H9 (cell line): ENCODE measurements around the gene R3HDM2. TPM values are rescaled to one million over a fixed set of nuclear protein-coding genes. Genes with fewer than 3 reads are reported as not detected.
A peak's percentile ranks its signal among the peaks of the same experiment; 100 is the strongest.

Experiments
- DNase-seq: peaks from one replicate; pipeline ENCODE4 v3.0.0-alpha.2; 2017
- H2AFZ ChIP-seq: one replicate; pipeline ENCODE4 v1.6.1; 2013; ENCODE audit warnings: mild to moderate bottlenecking, low read length, control low read depth, moderate library complexity
- H2AK5ac ChIP-seq: 2 replicates; pipeline ENCODE4 v1.6.1; 2013; ENCODE audit warnings: low read length, control low read depth, mixed read lengths; ENCODE audit not compliant: insufficient read length
- H2BK120ac ChIP-seq: one replicate; pipeline ENCODE4 v1.6.1; 2013; ENCODE audit warnings: low read depth, mild to moderate bottlenecking, low read length, control low read depth, inconsistent platforms; ENCODE audit not compliant: poor library complexity, severe bottlenecking
- H2BK12ac ChIP-seq: 2 replicates; pipeline ENCODE4 v1.6.1; 2013; ENCODE audit warnings: low read length, control low read depth, mixed read lengths, low read depth; ENCODE audit not compliant: insufficient read length
- H2BK15ac ChIP-seq: 2 replicates; pipeline ENCODE4 v1.6.1; 2013; ENCODE audit warnings: low read depth, low read length, control low read depth
- H2BK20ac ChIP-seq: one replicate; pipeline ENCODE4 v1.6.1; 2013; ENCODE audit warnings: low read depth, mild to moderate bottlenecking, low read length, control low read depth, inconsistent platforms; ENCODE audit not compliant: poor library complexity, severe bottlenecking
- H2BK5ac ChIP-seq: 2 replicates; pipeline ENCODE4 v1.6.1; 2013; ENCODE audit warnings: low read length, control low read depth, mixed read lengths; ENCODE audit not compliant: insufficient read length
- H3K14ac ChIP-seq: 2 replicates; pipeline ENCODE4 v1.6.1; 2013; ENCODE audit warnings: low read length, control low read depth; ENCODE audit not compliant: insufficient read depth
- H3K18ac ChIP-seq: 2 replicates; pipeline ENCODE4 v1.6.1; 2013; ENCODE audit warnings: low read depth, mild to moderate bottlenecking, mixed read lengths, low read length, control low read depth; ENCODE audit not compliant: insufficient read length
- H3K23ac ChIP-seq: 2 replicates; pipeline ENCODE4 v1.6.1; 2013; ENCODE audit warnings: low read length, control low read depth, mixed read lengths, low read depth; ENCODE audit not compliant: insufficient read length
- H3K23me2 ChIP-seq: 2 replicates; pipeline ENCODE4 v1.6.1; 2013; ENCODE audit warnings: low read depth, mild to moderate bottlenecking, mixed read lengths, low read length, control low read depth; ENCODE audit not compliant: insufficient read length, poor library complexity, severe bottlenecking
- H3K27ac ChIP-seq: 2 replicates; pipeline ENCODE4 v1.5.1; 2013; ENCODE audit warnings: low read length, control low read depth, mixed read lengths, low read depth; ENCODE audit not compliant: insufficient read length
- H3K27me3 ChIP-seq: 2 replicates; pipeline ENCODE4 v1.6.1; 2013; ENCODE audit warnings: low read length, control low read depth, inconsistent platforms; ENCODE audit not compliant: insufficient read depth
- H3K4ac ChIP-seq: 2 replicates; pipeline ENCODE4 v1.6.1; 2013; ENCODE audit warnings: low read depth, mild to moderate bottlenecking, control low read depth, inconsistent platforms, low read length, moderate library complexity
- H3K4me1 ChIP-seq: 2 replicates; pipeline ENCODE4 v1.6.1; 2013; ENCODE audit warnings: low read length, control low read depth, inconsistent platforms; ENCODE audit not compliant: insufficient read depth
- H3K4me2 ChIP-seq: 2 replicates; pipeline ENCODE4 v1.6.1; 2013; ENCODE audit warnings: low read length, control low read depth, mixed read lengths; ENCODE audit not compliant: insufficient read length, insufficient read depth
- H3K56ac ChIP-seq: 2 replicates; pipeline ENCODE4 v1.6.1; 2013; ENCODE audit warnings: low read depth, mild to moderate bottlenecking, mixed read lengths, low read length, control low read depth; ENCODE audit not compliant: insufficient read length
- H3K79me1 ChIP-seq: 2 replicates; pipeline ENCODE4 v1.6.1; 2013; ENCODE audit warnings: low read depth, mild to moderate bottlenecking, moderate library complexity, low read length, control low read depth, inconsistent platforms; ENCODE audit not compliant: insufficient read depth, poor library complexity, severe bottlenecking
- H3K79me2 ChIP-seq: 2 replicates; pipeline ENCODE4 v1.6.1; 2013; ENCODE audit warnings: low read length, control low read depth, inconsistent platforms; ENCODE audit not compliant: insufficient read depth
- H3K9ac ChIP-seq: 2 replicates; pipeline ENCODE4 v1.6.1; 2013; ENCODE audit warnings: low read length, control low read depth, mixed read lengths; ENCODE audit not compliant: insufficient read length; ENCODE audit errors: extremely low read depth
- H3K9me3 ChIP-seq: one replicate; pipeline ENCODE4 v1.6.1; 2013; ENCODE audit warnings: low read depth, low read length, inconsistent platforms; ENCODE audit not compliant: control insufficient read depth
- H3T11ph ChIP-seq: one replicate; pipeline ENCODE4 v1.6.1; 2013; ENCODE audit warnings: mild to moderate bottlenecking, low read length, control low read depth, inconsistent platforms
- H4K20me1 ChIP-seq: one replicate; pipeline ENCODE4 v1.6.1; 2013; ENCODE audit not compliant: control insufficient read depth, insufficient read length, insufficient read depth
- H4K5ac ChIP-seq: 2 replicates; pipeline ENCODE4 v1.6.1; 2013; ENCODE audit warnings: low read depth, mild to moderate bottlenecking, mixed read lengths, low read length, control low read depth; ENCODE audit not compliant: insufficient read length
- H4K8ac ChIP-seq: replicated peaks from 2 replicates; pipeline ENCODE4 v1.6.1; 2013; ENCODE audit warnings: low read length, control low read depth, mixed read lengths, low read depth; ENCODE audit not compliant: insufficient read length
- H4K91ac ChIP-seq: 2 replicates; pipeline ENCODE4 v1.6.1; 2013; ENCODE audit warnings: low read depth, mild to moderate bottlenecking, moderate library complexity, mixed read lengths, low read length, control low read depth; ENCODE audit not compliant: insufficient read length
- H3K27ac Mint-ChIP-seq, 3 experiments: 2 replicates in 2 of 3; 3 replicates in 1 of 3; pipeline ENCODE4 v1.8.0; 2020 to 2021; ENCODE audit warnings: mixed read lengths in 3 of 3, mild to moderate bottlenecking in 1 of 3, moderate library complexity in 1 of 3
- H3K27me3 Mint-ChIP-seq: 2 replicates; pipeline ENCODE4 v1.8.0; 2021; ENCODE audit warnings: low read depth, mild to moderate bottlenecking, moderate library complexity, mixed read lengths
- H3K36me3 Mint-ChIP-seq, 3 experiments: 2 replicates in 2 of 3; 3 replicates in 1 of 3; pipeline ENCODE4 v1.8.0; 2020 to 2021; ENCODE audit warnings: low read depth in 3 of 3, mixed read lengths in 3 of 3; ENCODE audit not compliant: insufficient read depth in 1 of 3
- H3K4me1 Mint-ChIP-seq, 2 experiments: 2 replicates each; pipeline ENCODE4 v1.8.0; 2020; ENCODE audit warnings: mixed read lengths in 2 of 2
- H3K4me3 Mint-ChIP-seq, 2 experiments: 2 replicates in 1 of 2; 3 replicates in 1 of 2; pipeline ENCODE4 v1.8.0; 2020 to 2021; ENCODE audit warnings: mild to moderate bottlenecking in 2 of 2, mixed read lengths in 2 of 2, moderate library complexity in 1 of 2
- H3K9me3 Mint-ChIP-seq, 2 experiments: 2 replicates in 1 of 2; 3 replicates in 1 of 2; pipeline ENCODE4 v1.8.0; 2020; ENCODE audit warnings: mild to moderate bottlenecking in 2 of 2, mixed read lengths in 2 of 2, moderate library complexity in 1 of 2
- CTCF ChIP-seq: fragments of 200-600 bp; sonication (generic); conservative IDR thresholded peaks from 3 replicates; pipeline ENCODE4 v1.8.0; 2021; ENCODE audit warnings: antibody characterized with exemption, mild to moderate bottlenecking
- WGBS: extraction: QIAGEN DNeasy Blood & Tissue Kit; methylation state at CpG from one replicate; pipeline ENCODE4 v1.1.7; 2013; ENCODE audit warnings: missing lambda C conversion rate, low lambda C conversion rate, mixed read lengths; ENCODE audit not compliant: insufficient read length; ENCODE audit errors: extremely low coverage; 5-methylcytosine and 5-hydroxymethylcytosine counted together
- total RNA-seq: library from RNA; stranded (reverse); gene quantifications from 2 replicates; pipeline ENCODE4 v1.2.1, GENCODE V29; 2021

The R3HDM2 gene
- total RNA-seq, 1 experiment from 2014 or later, result 43.9 TPM

GRCh38 chr12:57239587-57240065 lies 191.2 kb downstream of the R3HDM2 start:
- Mint-ChIP-seq H3K36me3 (peaks cover 2 to 3% (median 3%) of the 10 kb centered on the region in 3 experiments), H3K4me1 (peaks cover 58 to 74% of the 10 kb centered on the region in 2 experiments), H3K9me3 (no peaks in the 10 kb centered on the region), H3K27ac (peak overlapping the region in 1 of 3 experiments; percentile 17; a peak in 3 of 7 replicates), H3K27me3 (peaks cover 87% of the 10 kb centered on the region), H3K4me3 (peak overlapping the region; percentile 72 to 84)
- peak; percentile 59 for DNase-seq
- H4K91ac ChIP-seq, result no peak overlapping the region
- TF ChIP-seq CTCF, result no peak
- H3K23ac ChIP-seq, result no peak overlapping the region
- H3K4me1 ChIP-seq, result 0 out of 2 replicates have a peak, but pooled peaks cover 2% of the 10 kb centered on the region
- H3K79me2 ChIP-seq, result no peaks in the 10 kb centered on the region
- H4K5ac ChIP-seq, result no peak overlapping the region
- no peaks in the 10 kb centered on the region for H3K9me3 ChIP-seq
- no peak overlapping the region for H3K27ac ChIP-seq
- no peaks in the 10 kb centered on the region for H3K79me1 ChIP-seq
- H2BK120ac ChIP-seq, result no peak overlapping the region
- H3K27me3 ChIP-seq, result peaks cover 56% of the 10 kb centered on the region
- H3K56ac ChIP-seq, result no peak overlapping the region
- H4K20me1 ChIP-seq, result peaks cover 4% of the 10 kb centered on the region
- no peak overlapping the region for H2BK15ac ChIP-seq
- peaks cover 29% of the 10 kb centered on the region for H3K23me2 ChIP-seq
- no peak overlapping the region for H2BK12ac ChIP-seq
- no peak overlapping the region for H3T11ph ChIP-seq
- no CpG with 5 or more reads among the region's 14 CpGs for WGBS
- H3K9ac ChIP-seq, result peak overlapping the region; percentile 25
- H3K18ac ChIP-seq, result peak overlapping the region; percentile 19
- H2BK20ac ChIP-seq, result no peak overlapping the region
- H2BK5ac ChIP-seq, result no peak overlapping the region
- no peak overlapping the region for H2AK5ac ChIP-seq
- H4K8ac ChIP-seq, result no peak overlapping the region
- no peak overlapping the region for H2AFZ ChIP-seq
- H3K4ac ChIP-seq, result no peak overlapping the region
- peak overlapping the region; percentile 87; the same call in 1 of the 2 replicates for H3K14ac ChIP-seq
- peak overlapping the region; percentile 82 for H3K4me2 ChIP-seq
